T-helper 17 cell (primary cell): ENCODE measurements around the gene CAMK1D. TPM values are rescaled to one million over a fixed set of nuclear protein-coding genes. Genes with fewer than 3 reads are reported as not detected.
A peak's percentile ranks its signal among the peaks of the same experiment; 100 is the strongest.

ENCODE experiments used
- ATAC-seq: fragments of 150-1000 bp; cut with Tn5 transposase; 2 replicates; pipeline ENCODE4 v1.10.0; 2021; ENCODE audit warnings: mild to moderate bottlenecking, moderate library complexity
- DNase-seq, 3 donors: peaks; one replicate each; pipeline versions ENCODE4 v3.0.0 to v3.0.0-alpha.2; 2020 to 2021
- H3K9me3 ChIP-seq: one replicate; pipeline ENCODE4 v1.7.0; 2013; ENCODE audit warnings: low read length, mild to moderate bottlenecking; ENCODE audit not compliant: control insufficient read depth, poor library complexity, severe bottlenecking
- H3K27ac Mint-ChIP-seq: one replicate; pipeline ENCODE4 v1.8.0; 2022; ENCODE audit warnings: mild to moderate bottlenecking, moderate library complexity, mixed read lengths
- H3K27me3 Mint-ChIP-seq: one replicate; pipeline ENCODE4 v1.8.0; 2022; ENCODE audit warnings: mixed read lengths
- H3K36me3 Mint-ChIP-seq: one replicate; pipeline ENCODE4 v1.8.0; 2022; ENCODE audit warnings: low read depth, mixed read lengths
- H3K4me1 Mint-ChIP-seq: one replicate; pipeline ENCODE4 v1.8.0; 2022; ENCODE audit warnings: mild to moderate bottlenecking, mixed read lengths
- H3K4me3 Mint-ChIP-seq: one replicate; pipeline ENCODE4 v1.8.0; 2022; ENCODE audit warnings: mild to moderate bottlenecking, moderate library complexity, mixed read lengths
- total RNA-seq, 4 donors: library from RNA in 2 of 4; stranded (reverse) in 2 of 4; gene quantifications; one replicate each; pipeline ENCODE4 v1.2.3 and lab custom pipeline; 2022 to 2026

CAMK1D gene
- total RNA-seq, 2 donors from 2014 or later, result 31.1 to 47.3 TPM

GRCh38 chr10:12790270-12790669 is 440.9 kb downstream of the CAMK1D start:
- Mint-ChIP-seq H3K4me3 (no peak overlapping the region), H3K27ac (no peak overlapping the region), H3K36me3 (peaks cover 9% of the 10 kb centered on the region), H3K27me3 (no peaks in the 10 kb centered on the region), H3K4me1 (peaks cover 4% of the 10 kb centered on the region)
- ATAC-seq (no peak), DNase-seq (no peak)
- H3K9me3 ChIP-seq, result no peaks in the 10 kb centered on the region

- no peak for DNase-seq
- H3K9me3 ChIP-seq, result no peaks in the 10 kb centered on the region
- Mint-ChIP-seq H3K4me3 (no peak overlapping the region), H3K36me3 (peaks cover 9% of the 10 kb centered on the region), H3K27me3 (no peaks in the 10 kb centered on the region), H3K27ac (no peak overlapping the region), H3K4me1 (peaks cover 4% of the 10 kb centered on the region)
- no peak for ATAC-seq
These were observed 442.4 kb downstream of the CAMK1D start for GRCh38 chr10:12791728-12792127.

- Mint-ChIP-seq H3K27ac (no peak overlapping the region), H3K4me1 (peaks cover 4% of the 10 kb centered on the region), H3K36me3 (peaks cover 9% of the 10 kb centered on the region), H3K4me3 (no peak overlapping the region), H3K27me3 (no peaks in the 10 kb centered on the region)
- H3K9me3 ChIP-seq, result no peaks in the 10 kb centered on the region
- ATAC-seq, result no peak
- DNase-seq, result no peak
These were observed 443.7 kb downstream of the CAMK1D start for GRCh38 chr10:12792889-12793556.

- ATAC-seq (no peak), DNase-seq (no peak)
- H3K36me3 Mint-ChIP-seq, result peaks cover 9% of the 10 kb centered on the region
- peaks cover 2% of the 10 kb centered on the region for H3K4me1 Mint-ChIP-seq
- peak overlapping the region; percentile 66 for H3K27ac Mint-ChIP-seq
- no peaks in the 10 kb centered on the region for H3K27me3 Mint-ChIP-seq
- H3K4me3 Mint-ChIP-seq, result no peak overlapping the region
- no peaks in the 10 kb centered on the region for H3K9me3 ChIP-seq
These were observed 446.2 kb downstream of the CAMK1D start for GRCh38 chr10:12795315-12796110.

- no peaks in the 10 kb centered on the region for H3K27me3 Mint-ChIP-seq
- peaks cover 11% of the 10 kb centered on the region for H3K36me3 Mint-ChIP-seq
- no peaks in the 10 kb centered on the region for H3K9me3 ChIP-seq
- ATAC-seq, result no peak
- no peak overlapping the region for H3K4me3 Mint-ChIP-seq
- H3K4me1 Mint-ChIP-seq, result no peaks in the 10 kb centered on the region
- DNase-seq, result no peak
- H3K27ac Mint-ChIP-seq, result no peak overlapping the region
These were observed 447.2 kb downstream of the CAMK1D start for GRCh38 chr10:12796401-12797160.

- no peaks in the 10 kb centered on the region for H3K9me3 ChIP-seq
- Mint-ChIP-seq H3K27me3 (no peaks in the 10 kb centered on the region), H3K27ac (no peak overlapping the region), H3K36me3 (peaks cover 11% of the 10 kb centered on the region), H3K4me1 (no peaks in the 10 kb centered on the region), H3K4me3 (no peak overlapping the region)
- ATAC-seq, result no peak
- DNase-seq, result no peak
These were observed 448.3 kb downstream of the CAMK1D start for GRCh38 chr10:12797471-12798262.

GRCh38 chr10:12799144-12799543 is 449.8 kb downstream of the CAMK1D start:
- peaks cover 7% of the 10 kb centered on the region for H3K36me3 Mint-ChIP-seq
- H3K27me3 Mint-ChIP-seq, result no peaks in the 10 kb centered on the region

GRCh38 chr10:12799714-12800113 is 450.4 kb downstream of the CAMK1D start:
- DNase-seq (no peak), ATAC-seq (no peak)
- H3K4me3 Mint-ChIP-seq, result no peak overlapping the region
- no peaks in the 10 kb centered on the region for H3K4me1 Mint-ChIP-seq
- no peaks in the 10 kb centered on the region for H3K27me3 Mint-ChIP-seq
- H3K9me3 ChIP-seq, result no peaks in the 10 kb centered on the region
- H3K27ac Mint-ChIP-seq, result no peak overlapping the region
- peaks cover 7% of the 10 kb centered on the region for H3K36me3 Mint-ChIP-seq

More at GRCh38 chr10:12799144-12799543, 449.8 kb downstream of the CAMK1D start:
- Mint-ChIP-seq H3K27ac (no peak overlapping the region), H3K4me1 (no peaks in the 10 kb centered on the region), H3K4me3 (no peak overlapping the region)
- ATAC-seq (no peak), DNase-seq (no peak)
- H3K9me3 ChIP-seq, result no peaks in the 10 kb centered on the region

- H3K9me3 ChIP-seq, result no peaks in the 10 kb centered on the region
- no peak for DNase-seq
- Mint-ChIP-seq H3K4me1 (no peaks in the 10 kb centered on the region), H3K4me3 (no peak overlapping the region), H3K27me3 (no peaks in the 10 kb centered on the region), H3K36me3 (peaks cover 4% of the 10 kb centered on the region), H3K27ac (no peak overlapping the region)
- ATAC-seq, result no peak
These were observed 451.0 kb downstream of the CAMK1D start for GRCh38 chr10:12800302-12800701.

- no peak overlapping the region for H3K4me3 Mint-ChIP-seq
- H3K36me3 Mint-ChIP-seq, result peaks cover 4% of the 10 kb centered on the region
- DNase-seq (no peak), ATAC-seq (no peak)
- H3K27ac Mint-ChIP-seq, result no peak overlapping the region
- no peaks in the 10 kb centered on the region for H3K9me3 ChIP-seq
- H3K4me1 Mint-ChIP-seq, result no peaks in the 10 kb centered on the region
- no peaks in the 10 kb centered on the region for H3K27me3 Mint-ChIP-seq
These were observed 452.1 kb downstream of the CAMK1D start for GRCh38 chr10:12801214-12802087.

- ATAC-seq, result no peak
- H3K27ac Mint-ChIP-seq, result no peak overlapping the region
These were observed 454.4 kb downstream of the CAMK1D start for GRCh38 chr10:12803776-12804175.

More at GRCh38 chr10:12803776-12804175, 454.4 kb downstream of the CAMK1D start:
- Mint-ChIP-seq H3K27me3 (no peaks in the 10 kb centered on the region), H3K4me3 (no peak overlapping the region), H3K36me3 (peaks cover 11% of the 10 kb centered on the region), H3K4me1 (peaks cover 2% of the 10 kb centered on the region)
- no peaks in the 10 kb centered on the region for H3K9me3 ChIP-seq
- DNase-seq, result no peak
